ENCODE data around the gene SPATA18. TPM values are rescaled to one million over a fixed set of nuclear protein-coding genes. Genes with fewer than 3 reads are reported as not detected.
"Not testable (repeated sequence)": the region's sequence is repeated elsewhere in the genome, so short reads cannot be mapped to it uniquely, and the experiment has no call there.

The SPATA18 gene
- total and polyA plus RNA-seq, 10 donors: 0.18 to 3.3 (median 0.68) TPM

GRCh38 chr4:52076731-52077130, 25.6 kb downstream of the SPATA18 start:
- no peaks in the 10 kb centered on the region for H3K9me3 ChIP-seq
- DNase-seq: peak; percentile 65
- intact Hi-C loops (cut with DNase I; ENCODE audit: low total_unique reads): no loop called here
- peaks cover 0 to 33% (median 4%) of the 10 kb centered on the region in 7 donors for H3K27me3 ChIP-seq (replicated peaks in 1 of 7)
- H3K36me3 ChIP-seq: no peaks in the 10 kb centered on the region
- no peak for TF ChIP-seq POLR2A (IDR thresholded peaks at IDR 0.05)
- peak overlapping the region in 1 of 8 donors; percentile 2 for H3K4me3 ChIP-seq
- no peak overlapping the region for H3K27ac ChIP-seq
- no peaks in the 10 kb centered on the region for H3K4me1 ChIP-seq
- WGBS, 5 donors: 6 to 15% (median 9%) methylated on average over 22 to 26 of the region's 26 CpGs

- H3K27me3 ChIP-seq (replicated peaks in 1 of 7): peaks cover 0 to 31% (median 4%) of the 10 kb centered on the region in 7 donors
- no peaks in the 10 kb centered on the region for H3K36me3 ChIP-seq
- no peaks in the 10 kb centered on the region for H3K4me1 ChIP-seq
- no peak overlapping the region for H3K4me3 ChIP-seq
- WGBS, 5 donors: 56 to 69% (median 67%) methylated on average over 2 of the region's 2 CpGs
- no peak for TF ChIP-seq POLR2A (IDR thresholded peaks at IDR 0.05)
- TF ChIP-seq POLR2AphosphoS5 (IDR thresholded peaks at IDR 0.05): no peak
- no peak for TF ChIP-seq CTCF (IDR thresholded peaks at IDR 0.05 in 8 of 11, conservative IDR thresholded peaks at IDR 0.05 in 3 of 11)
- no peak for DNase-seq
- intact Hi-C loops (cut with DNase I; ENCODE audit: low total_unique reads): no loop called here
- H3K27ac ChIP-seq: no peak overlapping the region
- H3K9me3 ChIP-seq: no peaks in the 10 kb centered on the region
These were observed 28.6 kb downstream of the SPATA18 start for GRCh38 chr4:52079659-52080058.

GRCh38 chr4:52081216-52081615, 30.1 kb downstream of the SPATA18 start:
- no peak overlapping the region for H3K4me3 ChIP-seq
- DNase-seq: no peak
- no peaks in the 10 kb centered on the region for H3K36me3 ChIP-seq
- no peak overlapping the region for H3K27ac ChIP-seq
- no peaks in the 10 kb centered on the region for H3K4me1 ChIP-seq
- H3K27me3 ChIP-seq (replicated peaks in 1 of 7): peaks cover 0 to 22% (median 4%) of the 10 kb centered on the region in 7 donors
- intact Hi-C loops (cut with DNase I; ENCODE audit: low total_unique reads): no loop called here
- TF ChIP-seq POLR2A (IDR thresholded peaks at IDR 0.05) (no peak), POLR2AphosphoS5 (IDR thresholded peaks at IDR 0.05) (no peak), CTCF (IDR thresholded peaks at IDR 0.05 in 8 of 11, conservative IDR thresholded peaks at IDR 0.05 in 3 of 11) (no peak)
- peaks cover 0 to 2% (median 0%) of the 10 kb centered on the region in 8 donors for H3K9me3 ChIP-seq

GRCh38 chr4:52086425-52086824, 35.3 kb downstream of the SPATA18 start:
- WGBS, 5 donors: 88 to 97% (median 95%) methylated on average over 1 of the region's 1 CpG
- H3K27ac ChIP-seq; DNase-seq; H3K4me3 ChIP-seq; H3K27me3 ChIP-seq (replicated peaks in 1 of 7); H3K9me3 ChIP-seq; H3K4me1 ChIP-seq; intact Hi-C loops (cut with DNase I; ENCODE audit: low total_unique reads); H3K36me3 ChIP-seq: not testable (repeated sequence)

GRCh38 chr4:52091801-52092200, 40.7 kb downstream of the SPATA18 start:
- Histone ChIP-seq H3K27me3 (replicated peaks in 1 of 7) (peaks cover 0 to 4% (median 0%) of the 10 kb centered on the region in 7 donors), H3K4me1 (no peaks in the 10 kb centered on the region), H3K36me3 (no peaks in the 10 kb centered on the region), H3K27ac (no peak overlapping the region), H3K4me3 (no peak overlapping the region), H3K9me3 (no peaks in the 10 kb centered on the region)
- TF ChIP-seq POLR2A (IDR thresholded peaks at IDR 0.05) (no peak), CTCF (IDR thresholded peaks at IDR 0.05 in 8 of 11, conservative IDR thresholded peaks at IDR 0.05 in 3 of 11) (no peak), POLR2AphosphoS5 (IDR thresholded peaks at IDR 0.05) (no peak)
- no peak for DNase-seq
- intact Hi-C loops (cut with DNase I; ENCODE audit: low total_unique reads): no loop called here
- 60 to 73% (median 63%) methylated on average over 4 to 5 of the region's 5 CpGs for WGBS, 5 donors

All from spleen (tissue), 11 donors.